HG02763 (cell line): ENCODE results near the gene EXD3.

Experiments used
- ATAC-seq: cut with Tn5 transposase; IDR thresholded peaks from one replicate; pipeline ENCODE4 v1.9.1; 2021; ENCODE audit warnings: mild to moderate bottlenecking, moderate library complexity; ENCODE audit not compliant: unreplicated experiment

Gene EXD3

GRCh38 chr9:137367506-137368430 is 55.2 kb downstream of the EXD3 start:
- no peak for ATAC-seq

DNA sequence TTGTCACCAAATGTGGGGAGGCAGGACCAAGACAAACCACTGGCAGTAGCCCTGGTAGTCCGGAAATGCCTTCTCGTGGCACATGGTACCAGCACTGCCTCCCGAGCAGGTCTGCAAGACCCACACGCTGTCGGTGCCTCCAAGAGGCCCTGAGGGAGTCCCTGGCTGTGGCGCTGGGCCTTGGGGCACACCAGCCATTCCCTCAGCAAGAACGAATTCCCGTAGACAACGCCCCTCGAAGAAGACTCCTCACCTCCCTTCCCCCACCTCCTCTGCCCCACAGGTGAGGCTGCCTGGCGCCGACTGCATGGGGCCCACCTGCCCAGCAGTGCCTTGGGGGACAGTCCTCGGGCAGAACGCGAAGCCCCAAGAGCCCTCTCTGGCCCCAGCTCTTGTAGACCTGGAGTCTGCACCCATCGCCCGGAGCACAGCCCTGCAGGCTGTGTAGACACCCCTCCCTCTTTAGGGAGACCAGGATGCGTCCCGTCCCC is 56.0 kb downstream of the EXD3 start:
- no peak for ATAC-seq

GRCh38 chr9:137366445-137366810 is 56.5 kb downstream of the EXD3 start:
- ATAC-seq: no peak

DNA sequence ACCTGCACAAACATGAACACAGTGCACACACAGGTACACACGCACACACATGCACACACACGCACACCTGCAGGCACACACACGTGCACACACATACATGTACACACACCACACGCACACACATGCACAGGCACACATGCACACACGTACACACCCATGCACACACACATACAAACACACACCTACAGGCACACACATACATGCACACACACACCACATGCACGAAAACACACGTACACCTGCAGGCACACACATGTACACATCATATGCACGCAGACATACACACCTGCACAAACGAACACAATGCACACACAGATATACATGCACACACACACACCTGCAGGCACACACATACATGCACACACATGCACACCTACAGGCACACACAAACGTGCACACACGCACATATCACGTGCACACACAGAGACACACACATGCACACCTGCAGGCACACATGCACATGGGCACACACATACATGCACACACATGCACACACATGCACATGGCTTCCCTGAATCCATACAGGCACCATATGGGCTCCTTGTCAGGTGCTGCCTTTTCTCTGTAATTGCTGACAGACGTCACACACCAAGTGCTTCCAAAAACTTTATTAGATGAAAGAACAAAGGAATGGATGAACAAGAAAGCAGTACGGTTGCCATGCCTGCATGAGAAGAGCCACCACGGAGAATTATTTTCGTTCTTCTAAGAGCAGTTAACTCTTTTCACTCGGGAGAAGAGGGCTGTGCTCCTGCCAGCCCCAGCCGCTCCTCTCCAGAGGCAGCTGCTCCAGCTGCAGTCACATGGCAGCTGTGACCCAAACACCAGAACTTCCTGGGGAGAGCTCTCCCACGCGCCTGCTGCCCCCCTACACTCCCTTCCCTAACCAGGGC is 57.2 kb downstream of the EXD3 start:
- no peak for ATAC-seq

DNA sequence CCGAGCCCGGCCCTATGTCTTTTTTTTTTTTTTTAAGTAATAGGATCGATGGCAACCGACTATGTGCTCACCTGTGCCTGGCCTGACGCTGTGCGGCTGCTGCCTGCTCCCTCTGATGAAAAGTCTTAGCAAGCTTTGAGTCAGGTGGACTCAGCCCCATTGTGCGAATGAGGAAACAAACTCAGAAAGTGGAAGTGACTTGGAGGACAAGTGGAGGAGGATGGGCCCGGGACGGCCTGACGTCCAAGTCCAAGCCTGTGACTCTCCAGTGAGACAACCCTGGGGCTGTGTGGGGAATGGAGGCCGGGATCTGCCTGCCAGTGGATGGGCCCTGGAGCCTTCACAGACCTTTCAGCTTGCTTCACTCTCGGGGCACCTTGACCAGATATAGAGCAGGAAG is 57.9 kb downstream of the EXD3 start:
- ATAC-seq: no peak

DNA sequence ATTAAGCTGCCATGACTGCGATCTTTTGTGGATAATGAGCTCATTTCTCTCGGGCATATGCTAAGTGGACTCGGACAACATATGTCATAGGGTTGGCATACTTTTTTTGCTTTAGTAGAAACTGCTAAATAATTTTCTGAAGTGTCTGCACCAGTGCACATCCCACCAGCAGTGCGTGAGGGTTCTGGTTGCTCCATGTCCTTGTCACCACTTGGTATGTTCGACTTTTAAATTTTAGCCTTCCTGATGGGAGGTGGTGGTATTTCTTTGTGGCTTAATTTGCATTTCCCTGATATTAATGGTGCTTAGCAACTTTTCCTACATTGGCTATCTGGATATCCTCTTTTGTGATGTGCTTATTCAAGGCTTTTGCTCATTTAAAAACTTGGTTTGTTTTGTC is 63.1 kb downstream of the EXD3 start:
- ATAC-seq: no peak

- no peak for ATAC-seq
Measured at GRCh38 chr9:137358126-137358525, 64.8 kb downstream of the EXD3 start.

- ATAC-seq: no peak
Measured at GRCh38 chr9:137357166-137357565, 65.8 kb downstream of the EXD3 start.

- ATAC-seq: no peak
Measured at GRCh38 chr9:137355761-137356365, 67.1 kb downstream of the EXD3 start.

- no peak for ATAC-seq
Measured at GRCh38 chr9:137354845-137355760, 67.9 kb downstream of the EXD3 start.

GRCh38 chr9:137354153-137354844 is 68.7 kb downstream of the EXD3 start:
- ATAC-seq: no peak

- no peak for ATAC-seq
Measured at GRCh38 chr9:137353223-137354152, 69.5 kb downstream of the EXD3 start.

DNA sequence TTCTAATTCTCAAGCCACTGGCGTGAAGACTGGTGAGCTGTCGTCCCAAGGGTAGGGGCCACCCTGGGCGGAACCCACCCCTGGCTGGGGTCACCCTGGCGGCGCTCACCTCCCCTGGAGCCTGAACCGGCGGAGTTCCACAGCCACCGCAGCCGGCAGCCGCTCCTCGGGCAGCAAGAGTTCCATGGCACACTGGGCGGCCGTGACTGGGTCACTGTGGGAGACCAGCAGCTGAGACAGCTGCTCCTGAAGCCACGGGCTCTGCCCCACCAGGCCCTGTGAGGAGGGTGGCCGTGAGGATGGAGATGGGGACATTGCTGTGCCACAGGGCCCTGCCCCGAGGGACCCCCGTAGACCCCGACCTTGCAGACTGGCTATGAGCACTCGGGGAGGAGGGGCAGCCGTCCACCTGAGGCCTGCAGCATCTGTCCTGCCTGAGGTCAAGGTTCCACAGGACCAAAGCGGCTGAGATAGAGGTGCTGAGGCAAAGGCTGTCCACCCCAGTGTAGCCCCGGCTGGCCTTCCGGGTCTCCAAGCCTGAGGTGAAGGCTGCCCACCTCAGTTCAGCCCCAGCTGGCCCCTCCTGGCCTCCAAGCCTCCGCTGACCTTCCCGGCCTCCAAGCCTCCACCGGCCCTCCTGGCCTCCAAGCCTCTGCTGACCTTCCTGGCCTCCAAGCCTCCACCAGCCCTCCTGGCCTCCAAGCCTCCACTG is 70.3 kb downstream of the EXD3 start:
- ATAC-seq: no peak

GRCh38 chr9:137351781-137352501 is 71.0 kb downstream of the EXD3 start:
- no peak for ATAC-seq

GRCh38 chr9:137350696-137351584 is 72.0 kb downstream of the EXD3 start:
- ATAC-seq: no peak

DNA sequence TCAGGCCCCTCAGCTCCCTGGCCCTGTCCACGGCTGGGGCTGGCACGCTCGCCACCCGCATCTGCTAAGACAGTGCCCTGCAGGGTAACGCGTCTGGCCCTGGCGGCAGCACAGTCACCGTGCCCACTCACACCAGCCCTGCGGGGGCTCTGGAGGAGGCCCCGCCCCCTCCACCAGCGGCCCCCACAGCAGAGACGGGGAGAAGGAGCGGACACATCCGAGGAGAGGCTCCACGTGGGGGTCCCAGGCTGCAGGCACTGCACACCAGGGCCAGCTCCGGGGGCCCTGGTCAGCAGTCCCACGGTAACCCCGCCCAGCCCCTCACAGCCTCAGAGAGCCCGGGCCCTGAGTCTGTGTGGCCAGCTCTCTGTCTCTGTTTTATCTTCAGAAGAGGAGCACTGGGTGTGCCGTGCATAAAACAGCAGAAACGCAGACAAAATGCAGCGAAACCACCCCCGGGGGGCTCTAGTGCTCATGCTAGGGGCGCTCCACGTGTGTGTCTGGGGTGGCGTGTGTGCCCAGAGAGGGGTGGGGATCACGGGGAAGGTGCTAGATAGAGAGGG is 73.4 kb downstream of the EXD3 start:
- ATAC-seq: no peak
